Neutrophil (primary cell): ENCODE measurements around the gene PCDH1.

Experiments
- H3K27ac ChIP-seq: fragments of 200-600 bp; sonication (generic); 2 replicates; pipeline ENCODE4 v1.5.1; 2016; ENCODE audit warnings: mild to moderate bottlenecking, moderate library complexity
- H3K27me3 ChIP-seq: fragments of 200-600 bp; sonication (generic); 2 replicates; pipeline ENCODE4 v1.6.0; 2016; ENCODE audit warnings: mild to moderate bottlenecking
- H3K36me3 ChIP-seq: fragments of 200-600 bp; sonication (generic); 2 replicates; pipeline ENCODE4 v1.5.1; 2017
- H3K4me1 ChIP-seq, 2 experiments: fragments of 200-600 bp in 1 of 2; sonication (generic) in 1 of 2; 1 replicate in 1 of 2; 2 replicates in 1 of 2; pipeline versions ENCODE4 v1.5.1 to v1.6.1; 2013 to 2016; ENCODE audit warnings: low read depth in 1 of 2, low read length in 1 of 2, mild to moderate bottlenecking in 1 of 2, moderate library complexity in 1 of 2; ENCODE audit not compliant: control insufficient read depth in 1 of 2, insufficient read depth in 1 of 2
- H3K4me3 ChIP-seq, 2 experiments: fragments of 200-600 bp in 1 of 2; sonication (generic) in 1 of 2; 1 replicate in 1 of 2; 2 replicates in 1 of 2; pipeline ENCODE4 v1.5.1; 2013 to 2016; ENCODE audit warnings: low read depth in 1 of 2, low read length in 1 of 2, mild to moderate bottlenecking in 1 of 2, moderate library complexity in 1 of 2
- H3K9me3 ChIP-seq: fragments of 200-600 bp; sonication (generic); 2 replicates; pipeline ENCODE4 v1.5.1; 2016
- TF ChIP-seq, protein P1 (sequence below): fragments of 200-600 bp; sonication (generic); IDR thresholded peaks from 2 replicates; pipeline ENCODE4 v1.5.1; 2016; ENCODE audit warnings: antibody characterized with exemption

Gene PCDH1

DNA sequence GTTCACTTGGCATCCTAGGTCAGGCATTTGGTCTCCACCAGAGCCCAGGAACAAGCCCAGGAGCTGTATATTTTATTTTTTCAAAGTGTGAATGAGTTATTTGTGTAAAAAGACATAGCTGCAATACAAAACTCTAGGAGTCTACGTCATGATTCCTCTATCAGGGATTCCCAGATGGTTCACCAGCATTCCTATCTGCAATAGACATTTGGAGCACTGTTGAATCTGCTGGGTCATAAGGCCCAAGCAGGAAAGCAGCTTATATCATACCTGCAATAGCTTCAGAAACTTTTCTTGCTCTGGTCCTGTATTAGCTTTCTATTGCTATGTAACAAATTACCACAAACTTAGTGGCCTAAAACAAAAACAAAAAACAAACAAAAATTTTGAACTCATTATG, 28.8 kb upstream of the PCDH1 start:
- no peaks in the 10 kb centered on the region for H3K36me3 ChIP-seq
- TF ChIP-seq, protein P1, sequence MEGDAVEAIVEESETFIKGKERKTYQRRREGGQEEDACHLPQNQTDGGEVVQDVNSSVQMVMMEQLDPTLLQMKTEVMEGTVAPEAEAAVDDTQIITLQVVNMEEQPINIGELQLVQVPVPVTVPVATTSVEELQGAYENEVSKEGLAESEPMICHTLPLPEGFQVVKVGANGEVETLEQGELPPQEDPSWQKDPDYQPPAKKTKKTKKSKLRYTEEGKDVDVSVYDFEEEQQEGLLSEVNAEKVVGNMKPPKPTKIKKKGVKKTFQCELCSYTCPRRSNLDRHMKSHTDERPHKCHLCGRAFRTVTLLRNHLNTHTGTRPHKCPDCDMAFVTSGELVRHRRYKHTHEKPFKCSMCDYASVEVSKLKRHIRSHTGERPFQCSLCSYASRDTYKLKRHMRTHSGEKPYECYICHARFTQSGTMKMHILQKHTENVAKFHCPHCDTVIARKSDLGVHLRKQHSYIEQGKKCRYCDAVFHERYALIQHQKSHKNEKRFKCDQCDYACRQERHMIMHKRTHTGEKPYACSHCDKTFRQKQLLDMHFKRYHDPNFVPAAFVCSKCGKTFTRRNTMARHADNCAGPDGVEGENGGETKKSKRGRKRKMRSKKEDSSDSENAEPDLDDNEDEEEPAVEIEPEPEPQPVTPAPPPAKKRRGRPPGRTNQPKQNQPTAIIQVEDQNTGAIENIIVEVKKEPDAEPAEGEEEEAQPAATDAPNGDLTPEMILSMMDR, result no peak
- no peak overlapping the region for H3K4me3 ChIP-seq
- no peak overlapping the region for H3K27ac ChIP-seq
- no peaks in the 10 kb centered on the region for H3K4me1 ChIP-seq
- H3K27me3 ChIP-seq, result peaks cover 31% of the 10 kb centered on the region
- no peaks in the 10 kb centered on the region for H3K9me3 ChIP-seq

DNA sequence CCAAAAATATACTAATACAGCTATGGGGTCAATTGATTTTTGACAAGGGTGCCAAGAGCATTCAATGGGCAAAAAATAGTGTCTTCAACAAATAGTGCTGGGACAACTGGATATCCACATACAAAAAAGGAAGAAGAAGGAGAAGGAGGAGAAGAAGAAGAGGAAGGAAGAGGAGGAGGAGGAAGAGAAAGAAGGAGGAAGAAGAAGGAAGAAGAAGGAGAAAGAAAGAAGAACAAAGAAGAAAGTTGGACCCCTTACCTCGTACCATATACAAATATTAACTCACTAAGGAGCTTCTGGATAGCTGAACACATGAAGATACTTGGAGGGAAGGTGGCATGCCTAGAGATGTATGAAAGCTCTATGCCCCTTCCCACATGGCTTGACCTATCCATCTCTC, 28.3 kb upstream of the PCDH1 start:
- no peaks in the 10 kb centered on the region for H3K9me3 ChIP-seq
- TF ChIP-seq, protein P1, result no peak
- no peak overlapping the region for H3K4me3 ChIP-seq
- H3K27ac ChIP-seq, result no peak overlapping the region
- H3K27me3 ChIP-seq, result peaks cover 29% of the 10 kb centered on the region
- no peaks in the 10 kb centered on the region for H3K4me1 ChIP-seq
- no peaks in the 10 kb centered on the region for H3K36me3 ChIP-seq

DNA sequence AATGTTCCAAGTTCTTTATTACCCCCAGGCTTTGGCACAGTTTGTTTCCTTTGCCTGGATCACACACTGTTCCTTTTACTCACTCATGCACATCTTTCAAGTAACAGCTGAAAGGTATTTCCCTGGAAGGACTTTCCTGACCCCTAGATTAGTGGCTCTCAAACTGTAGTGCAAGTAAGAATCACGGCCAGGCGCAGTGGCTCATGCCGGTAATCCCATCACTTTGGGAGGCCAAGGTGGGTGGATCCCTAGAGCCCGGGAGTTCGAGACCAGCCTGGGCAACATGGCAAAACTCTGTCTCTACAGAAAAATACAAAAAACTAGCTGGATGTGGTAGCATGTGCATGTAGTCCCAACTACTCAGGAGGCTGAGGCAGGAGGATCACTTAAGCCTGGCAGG, 26.3 kb upstream of the PCDH1 start:
- Histone ChIP-seq H3K9me3 (no peaks in the 10 kb centered on the region), H3K4me1 (no peaks in the 10 kb centered on the region), H3K4me3 (no peak overlapping the region), H3K36me3 (no peaks in the 10 kb centered on the region), H3K27me3 (peaks cover 26% of the 10 kb centered on the region), H3K27ac (no peak overlapping the region)
- TF ChIP-seq, protein P1, result no peak

DNA sequence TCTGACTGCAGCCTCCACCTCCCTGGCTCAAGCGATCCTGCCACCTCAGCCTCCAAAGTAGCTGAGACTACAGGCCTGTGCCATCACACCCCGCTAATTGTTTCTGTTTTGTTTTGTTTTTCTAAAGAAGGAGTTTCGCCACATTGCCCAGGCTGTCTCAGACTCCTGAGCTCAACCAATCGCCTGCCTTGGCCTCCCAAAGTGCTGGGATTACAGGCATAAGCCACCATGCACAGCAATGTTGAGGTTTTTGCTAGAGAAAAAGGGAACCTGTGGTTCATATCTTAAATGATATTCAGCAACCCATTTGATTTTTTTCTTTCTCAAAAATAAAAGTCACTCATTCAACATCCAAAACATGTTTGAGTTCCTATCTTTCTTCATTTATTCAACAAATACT, 25.1 kb upstream of the PCDH1 start:
- no peaks in the 10 kb centered on the region for H3K36me3 ChIP-seq
- no peak overlapping the region for H3K4me3 ChIP-seq
- TF ChIP-seq, protein P1, result no peak
- no peak overlapping the region for H3K27ac ChIP-seq
- H3K27me3 ChIP-seq, result peaks cover 26% of the 10 kb centered on the region
- H3K9me3 ChIP-seq, result no peaks in the 10 kb centered on the region
- H3K4me1 ChIP-seq, result no peaks in the 10 kb centered on the region

DNA sequence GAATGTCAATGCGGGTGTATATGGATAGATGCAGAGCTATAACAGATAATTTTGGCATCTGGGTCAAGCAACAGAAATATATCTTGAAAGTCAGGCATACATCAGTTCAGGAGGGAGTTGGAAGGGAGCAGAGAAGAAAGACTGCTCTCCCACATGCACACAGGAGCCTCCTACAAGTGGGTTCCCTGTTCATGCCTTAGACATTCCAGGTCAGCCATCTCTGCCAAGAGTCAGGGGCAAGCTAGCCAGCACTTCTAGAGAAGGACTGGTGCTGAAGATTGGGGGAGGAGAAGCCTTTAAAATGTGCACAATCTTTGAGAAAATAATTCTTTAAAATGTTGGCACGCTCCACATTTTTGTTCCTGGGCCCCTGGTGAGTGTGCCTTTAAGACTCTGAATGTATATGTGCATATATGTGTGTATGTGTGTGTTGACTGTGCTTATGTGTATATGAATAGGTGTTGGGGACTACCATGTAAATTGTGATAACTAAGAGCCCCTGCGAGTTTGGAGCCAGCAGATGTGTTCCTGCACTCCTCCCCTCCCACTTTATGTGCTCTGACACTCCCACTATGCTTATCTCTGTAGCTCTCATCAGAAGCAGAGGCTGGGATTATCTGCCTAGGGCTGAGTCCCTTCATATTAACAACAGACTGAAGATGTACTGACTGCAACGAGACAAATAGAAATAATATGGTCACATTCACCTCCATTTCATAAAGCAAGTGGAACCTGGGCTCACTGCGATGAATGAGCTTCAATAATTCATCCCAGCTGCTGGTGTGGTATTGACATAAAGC, 24.0 kb upstream of the PCDH1 start:
- Histone ChIP-seq H3K4me3 (no peak overlapping the region), H3K36me3 (no peaks in the 10 kb centered on the region), H3K27me3 (peaks cover 26% of the 10 kb centered on the region), H3K9me3 (no peaks in the 10 kb centered on the region), H3K27ac (no peak overlapping the region), H3K4me1 (no peaks in the 10 kb centered on the region)
- TF ChIP-seq, protein P1, result no peak
